GM15510 (cell line): ENCODE results near the gene ABCC12.

ENCODE experiments used
- POLR2A ChIP-seq: IDR thresholded peaks from 3 replicates; pipeline ENCODE4 v1.6.1; 2011; ENCODE audit warnings: borderline replicate concordance; ENCODE audit not compliant: insufficient read length; ENCODE audit errors: extremely low read depth

The ABCC12 gene

DNA sequence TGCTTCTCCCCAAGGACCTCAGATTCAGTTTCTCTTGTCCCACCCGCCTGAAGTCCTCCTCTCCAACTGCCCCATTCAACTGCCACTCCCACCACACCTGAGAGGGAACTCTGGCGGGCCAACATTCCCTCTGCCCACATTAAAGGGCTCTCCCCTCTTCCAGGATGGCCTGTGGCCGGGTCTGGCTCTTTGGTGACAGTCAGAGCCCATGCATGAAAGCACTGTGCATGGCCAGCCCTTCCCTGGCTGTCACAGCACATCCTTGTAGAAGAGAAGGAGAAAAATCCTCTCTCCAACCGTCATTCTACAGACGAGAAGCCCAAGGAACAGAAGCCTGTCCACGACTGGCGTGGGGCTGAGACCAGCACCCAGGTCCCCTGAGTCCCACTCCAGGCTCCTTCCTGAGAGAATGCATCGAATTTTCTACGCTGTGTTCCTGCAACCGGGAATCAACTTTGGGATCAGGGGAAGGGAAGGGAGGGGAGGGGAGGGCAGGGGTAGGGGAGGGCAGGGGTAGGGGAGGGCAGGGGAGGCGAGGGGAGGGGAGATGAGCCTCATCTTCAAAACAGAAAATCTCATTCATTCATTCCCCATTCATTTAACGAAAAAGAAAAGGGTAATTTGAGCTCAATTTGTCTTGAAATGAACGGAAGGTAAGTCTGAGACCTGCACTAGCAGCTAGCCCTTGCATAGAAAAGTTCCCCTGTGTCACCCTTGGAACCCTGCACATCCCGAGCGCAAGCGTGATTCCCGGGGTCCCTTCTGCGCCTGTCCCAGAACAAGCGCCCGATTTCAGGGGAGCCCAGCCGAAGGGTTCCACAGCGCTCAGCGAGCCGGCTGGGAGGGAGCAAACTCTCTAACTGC is at the start of gene ABCC12:
Gene ABCC12 (minus strand): TSS at position 68 of the 864 bp plus-strand sequence. CDS start 9,569 bp downstream, outside the sequence.
- no peak for TF ChIP-seq POLR2A

DNA sequence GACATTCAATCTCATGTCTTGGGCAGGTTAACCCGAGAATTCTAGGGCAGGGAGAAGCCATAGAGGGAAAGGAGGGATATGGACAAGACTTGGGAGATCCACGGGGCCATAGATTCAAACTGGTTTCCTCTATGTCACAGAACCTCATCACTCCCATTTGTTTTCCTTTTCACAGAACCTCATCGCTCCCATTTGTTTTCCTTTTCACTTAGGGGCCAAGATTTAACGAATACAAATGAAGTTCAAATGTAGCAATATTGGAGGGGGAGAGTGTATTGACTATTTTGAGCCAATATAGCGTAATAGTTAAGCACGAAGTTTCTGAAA is 49.0 kb upstream of the ABCC12 start:
- no peak for TF ChIP-seq POLR2A

DNA sequence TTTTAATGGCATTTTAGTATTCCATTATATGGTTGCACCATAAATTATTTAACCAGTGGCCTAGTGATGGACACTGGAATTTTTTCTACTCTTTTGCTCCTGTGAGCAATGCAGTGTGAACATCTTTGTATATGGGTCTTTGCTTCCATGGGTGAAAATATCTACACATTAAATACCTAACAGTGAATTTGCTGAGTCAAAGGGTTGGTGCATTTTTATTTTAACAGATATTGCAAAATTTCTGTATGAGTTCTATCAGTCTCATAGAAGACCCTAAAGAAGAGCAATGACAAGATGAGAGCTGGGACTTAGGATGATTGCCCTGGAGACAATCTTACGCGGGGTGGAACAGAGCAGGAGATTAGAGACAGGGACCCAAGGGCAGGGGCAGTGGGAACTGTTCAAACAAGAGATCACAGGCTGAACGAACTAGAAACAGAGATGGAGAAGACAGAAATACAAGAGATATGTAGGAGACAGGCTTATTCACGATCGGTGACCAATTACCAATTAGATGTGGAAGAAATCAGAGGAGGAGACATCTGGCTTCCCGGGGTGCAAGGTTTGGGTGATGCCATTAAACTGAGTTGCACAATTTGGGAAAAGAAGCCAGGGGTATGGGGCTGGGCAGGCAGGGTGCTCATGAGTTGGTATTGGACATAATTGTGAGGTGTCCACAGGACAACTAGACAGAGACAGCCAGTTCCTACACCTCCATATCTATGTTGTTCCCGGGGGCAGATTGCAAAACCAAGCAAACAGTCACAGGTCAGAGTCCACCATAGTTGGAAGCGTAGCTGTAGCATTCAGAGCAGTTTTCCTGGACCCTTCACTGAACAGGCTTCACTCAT is 48.4 kb upstream of the ABCC12 start:
- no peak for TF ChIP-seq POLR2A

- no peak for TF ChIP-seq POLR2A
Measured at GRCh38 chr16:48201515-48202201, 45.9 kb upstream of the ABCC12 start.

- no peak for TF ChIP-seq POLR2A
Measured at GRCh38 chr16:48197294-48197693, 41.5 kb upstream of the ABCC12 start.

DNA sequence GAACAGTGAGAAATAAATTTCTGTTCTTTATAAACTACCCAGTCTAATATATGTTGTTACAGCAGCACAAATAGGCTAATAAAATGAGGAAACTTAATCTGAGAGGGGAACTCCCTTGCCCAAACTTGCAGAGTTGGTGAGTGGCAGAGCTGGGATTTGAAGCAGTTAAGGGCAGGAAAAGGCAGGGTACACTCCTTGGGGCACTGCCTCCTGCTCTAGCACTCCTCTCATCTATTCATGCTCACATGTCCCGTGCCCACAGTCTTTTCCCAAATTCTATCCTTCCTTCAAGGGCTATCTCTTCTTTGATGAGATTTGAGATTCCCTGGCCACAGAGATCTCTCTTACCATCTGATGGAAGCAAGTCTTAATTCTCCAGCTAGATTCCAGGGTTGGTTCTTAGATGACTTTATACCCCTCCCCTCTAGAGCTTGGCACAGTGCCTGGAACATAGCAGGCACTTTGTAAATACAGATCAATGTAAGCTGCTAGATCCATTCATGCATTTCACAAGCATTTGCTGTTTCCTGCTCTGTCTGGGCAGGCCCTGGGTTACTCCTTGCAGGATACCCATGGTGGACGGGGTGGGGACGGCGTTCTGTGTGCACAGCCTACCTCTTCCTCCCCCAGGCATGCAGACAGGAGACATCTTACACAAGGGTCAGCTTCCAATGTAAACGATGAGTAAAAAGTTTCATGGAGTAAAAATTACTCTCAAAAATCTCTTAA is 39.2 kb upstream of the ABCC12 start:
- TF ChIP-seq POLR2A = no peak

- TF ChIP-seq POLR2A = no peak
Measured at GRCh38 chr16:48193846-48194245, 38.1 kb upstream of the ABCC12 start.

DNA sequence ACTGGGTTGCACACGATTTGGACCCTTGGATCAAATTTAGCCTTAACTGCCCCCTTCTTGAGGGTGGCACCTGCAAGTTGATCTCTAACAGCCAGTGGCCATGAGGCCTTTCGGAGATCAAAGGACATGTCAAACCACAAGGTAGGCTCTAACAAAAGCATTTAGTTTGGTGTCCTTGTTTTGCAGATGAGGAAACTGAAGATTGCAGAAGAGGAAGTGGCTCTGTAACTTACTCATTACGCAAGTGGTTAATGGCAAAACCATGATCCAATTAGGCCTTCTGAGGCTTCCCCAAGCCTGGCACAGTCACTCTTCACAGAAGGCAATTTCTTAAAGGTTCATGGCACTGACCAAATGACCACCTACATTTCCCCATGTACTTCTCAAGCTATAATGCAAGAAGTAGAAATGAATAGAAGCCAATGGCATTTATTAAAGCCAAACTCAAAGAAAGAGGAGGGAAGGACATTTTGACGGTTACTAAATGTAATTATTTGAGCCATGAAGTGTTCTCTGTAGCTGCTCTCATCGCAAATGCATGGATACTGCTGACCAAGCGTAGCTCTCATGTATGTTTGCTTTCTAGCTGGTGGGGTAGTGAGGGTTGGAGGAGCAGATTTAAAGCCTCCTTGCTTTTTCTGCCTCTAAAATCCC is 32.8 kb upstream of the ABCC12 start:
- no peak for TF ChIP-seq POLR2A

- TF ChIP-seq POLR2A = no peak
Measured at GRCh38 chr16:48187779-48188178, 32.0 kb upstream of the ABCC12 start.

GRCh38 chr16:48184681-48185080 is 28.9 kb upstream of the ABCC12 start:
- no peak for TF ChIP-seq POLR2A

GRCh38 chr16:48182979-48183537 is 27.3 kb upstream of the ABCC12 start:
- TF ChIP-seq POLR2A = no peak

GRCh38 chr16:48180868-48181480 is 25.2 kb upstream of the ABCC12 start:
- no peak for TF ChIP-seq POLR2A
